HEK293 (cell line): ENCODE data around the gene WDFY2.
"Not testable (repeated sequence)": the region's sequence is repeated elsewhere in the genome, so short reads cannot be mapped to it uniquely, and the experiment has no call there.

Source experiments
- CTCF ChIA-PET: fragments of 350-600 bp; formaldehyde crosslinking; extraction: SDS; loops from one replicate; lab custom pipeline; 2021; ENCODE audit warnings: antibody characterized with exemption; lab: Yijun Ruan, JAX
- POLR2A ChIA-PET: fragments of 300-600 bp; formaldehyde crosslinking; extraction: SDS; loops from one replicate; lab custom pipeline; 2020; ENCODE audit warnings: antibody characterized with exemption, inconsistent platforms; lab: Yijun Ruan, JAX
- H3K27ac ChIP-seq: fragments of 200-500 bp; sonication (Bioruptor generic); 2 replicates; pipeline ENCODE4 v1.5.1; 2014; ENCODE audit warnings: low read depth, low read length, control low read depth, inconsistent platforms; ENCODE audit errors: extremely low read depth
- H3K36me3 ChIP-seq, 2 experiments: fragments of 200-500 bp in 1 of 2; sonication (Bioruptor generic) in 1 of 2; 1 replicate in 1 of 2; 2 replicates in 1 of 2; pipeline ENCODE4 v1.5.1; 2014 to 2017; ENCODE audit warnings: inconsistent platforms in 2 of 2, low read length in 2 of 2; ENCODE audit not compliant: control insufficient read depth in 2 of 2, insufficient read depth in 1 of 2
- H3K4me1 ChIP-seq: fragments of 200-500 bp; sonication (Bioruptor generic); 2 replicates; pipeline ENCODE4 v1.5.1; 2014; ENCODE audit warnings: mild to moderate bottlenecking, low read length, inconsistent platforms; ENCODE audit not compliant: control insufficient read depth, insufficient read depth
- H3K4me3 ChIP-seq: 2 replicates; pipeline ENCODE4 v1.5.1; 2011; ENCODE audit warnings: low read depth, mild to moderate bottlenecking, control low read depth, low read length, moderate library complexity
- H3K9me3 ChIP-seq: fragments of 200-500 bp; sonication (Bioruptor generic); 2 replicates; pipeline ENCODE4 v1.5.1; 2014; ENCODE audit warnings: low read depth, low read length, inconsistent platforms; ENCODE audit not compliant: control insufficient read depth, insufficient read depth
- HOXD13 ChIP-seq: sonication (generic); formaldehyde crosslinking; IDR thresholded peaks from 2 replicates; pipeline ENCODE4 v1.8.0; 2022; ENCODE audit warnings: missing genetic modification reagents, borderline replicate concordance
- KLF16 ChIP-seq: fragments of 450-650 bp; formaldehyde crosslinking; IDR thresholded peaks from 2 replicates; pipeline ENCODE4 v1.5.1; 2017; ENCODE audit warnings: missing biosample characterization, missing genetic modification characterization
- OSR2 ChIP-seq: fragments of 450-650 bp; formaldehyde crosslinking; IDR thresholded peaks from 2 replicates; pipeline ENCODE4 v1.5.1; 2016; ENCODE audit warnings: missing biosample characterization, missing genetic modification characterization
- SCRT1 ChIP-seq: fragments of 450-650 bp; formaldehyde crosslinking; IDR thresholded peaks from 2 replicates; pipeline ENCODE4 v1.5.1; 2016; ENCODE audit warnings: missing biosample characterization, missing genetic modification characterization, borderline replicate concordance
- ZBTB17 ChIP-seq: fragments of 450-650 bp; formaldehyde crosslinking; IDR thresholded peaks from 2 replicates; pipeline ENCODE4 v1.5.1; 2016; ENCODE audit warnings: missing biosample characterization, missing genetic modification characterization
- ZBTB21 ChIP-seq: fragments of 450-650 bp; formaldehyde crosslinking; IDR thresholded peaks from 2 replicates; pipeline ENCODE4 v1.5.1; 2017; ENCODE audit warnings: missing biosample characterization, missing genetic modification characterization
- ZNF19 ChIP-seq: fragments of 450-650 bp; formaldehyde crosslinking; IDR thresholded peaks from 2 replicates; pipeline ENCODE4; 2016; ENCODE audit warnings: missing biosample characterization, missing genetic modification characterization, low read depth
- ZNF202 ChIP-seq: fragments of 450-650 bp; formaldehyde crosslinking; IDR thresholded peaks from 2 replicates; pipeline ENCODE4 v1.5.1; 2016; ENCODE audit warnings: missing biosample characterization, missing genetic modification characterization, borderline replicate concordance
- ZNF223 ChIP-seq: fragments of 450-650 bp; formaldehyde crosslinking; IDR thresholded peaks from 2 replicates; pipeline ENCODE4 v1.5.1; 2016; ENCODE audit warnings: missing biosample characterization, missing genetic modification characterization
- ZNF239 ChIP-seq: fragments of 450-650 bp; formaldehyde crosslinking; IDR thresholded peaks from 2 replicates; pipeline ENCODE4 v1.5.1; 2016; ENCODE audit warnings: missing biosample characterization, missing genetic modification characterization
- ZNF26 ChIP-seq: fragments of 450-650 bp; formaldehyde crosslinking; IDR thresholded peaks from 2 replicates; pipeline ENCODE4 v1.5.1; 2016; ENCODE audit warnings: missing biosample characterization, missing genetic modification characterization
- ZNF266 ChIP-seq: fragments of 450-650 bp; formaldehyde crosslinking; IDR thresholded peaks from 2 replicates; pipeline ENCODE4 v1.5.1; 2016; ENCODE audit warnings: missing biosample characterization, missing genetic modification characterization, low read depth
- ZNF335 ChIP-seq: fragments of 450-650 bp; formaldehyde crosslinking; conservative IDR thresholded peaks from 2 replicates; pipeline ENCODE4 v1.5.1; 2016; ENCODE audit warnings: missing biosample characterization, missing genetic modification characterization
- ZNF366 ChIP-seq: fragments of 450-650 bp; formaldehyde crosslinking; conservative IDR thresholded peaks from 2 replicates; pipeline ENCODE4 v1.5.1; 2016; ENCODE audit warnings: missing biosample characterization, missing genetic modification characterization
- ZNF394 ChIP-seq: fragments of 450-650 bp; formaldehyde crosslinking; IDR thresholded peaks from 2 replicates; pipeline ENCODE4 v1.5.1; 2016; ENCODE audit warnings: missing biosample characterization, missing genetic modification characterization, mild to moderate bottlenecking, moderate library complexity, borderline replicate concordance
- ZNF404 ChIP-seq: fragments of 450-650 bp; formaldehyde crosslinking; IDR thresholded peaks from 2 replicates; pipeline ENCODE4 v1.5.1; 2017; ENCODE audit warnings: missing biosample characterization, missing genetic modification characterization
- ZNF416 ChIP-seq: fragments of 450-650 bp; formaldehyde crosslinking; IDR thresholded peaks from 2 replicates; pipeline ENCODE4 v1.5.1; 2016; ENCODE audit warnings: missing biosample characterization, missing genetic modification characterization
- ZNF473 ChIP-seq: fragments of 450-650 bp; formaldehyde crosslinking; IDR thresholded peaks from 2 replicates; pipeline ENCODE4 v1.5.1; 2017; ENCODE audit warnings: missing biosample characterization, missing genetic modification characterization
- ZNF488 ChIP-seq: fragments of 450-650 bp; formaldehyde crosslinking; IDR thresholded peaks from 2 replicates; pipeline ENCODE4 v1.5.1; 2016; ENCODE audit warnings: missing biosample characterization, missing genetic modification characterization
- ZNF510 ChIP-seq: fragments of 450-650 bp; formaldehyde crosslinking; IDR thresholded peaks from 2 replicates; pipeline ENCODE4 v1.5.1; 2018; ENCODE audit warnings: mild to moderate bottlenecking, missing genetic modification characterization, missing biosample characterization; ENCODE audit not compliant: insufficient replicate concordance
- ZNF513 ChIP-seq: fragments of 450-650 bp; IDR thresholded peaks from 2 replicates; pipeline ENCODE4 v1.5.1; 2018; ENCODE audit warnings: missing biosample characterization, missing genetic modification characterization
- ZNF514 ChIP-seq: fragments of 450-650 bp; formaldehyde crosslinking; IDR thresholded peaks from 2 replicates; pipeline ENCODE4 v1.5.1; 2016; ENCODE audit warnings: missing biosample characterization, missing genetic modification characterization
- ZNF580 ChIP-seq: fragments of 450-650 bp; formaldehyde crosslinking; IDR thresholded peaks from 2 replicates; pipeline ENCODE4 v1.5.1; 2016; ENCODE audit warnings: missing biosample characterization, missing genetic modification characterization
- ZNF639 ChIP-seq: fragments of 450-650 bp; formaldehyde crosslinking; IDR thresholded peaks from 2 replicates; pipeline ENCODE4 v1.5.1; 2016; ENCODE audit warnings: missing biosample characterization, missing genetic modification characterization
- ZNF670 ChIP-seq: fragments of 450-650 bp; formaldehyde crosslinking; IDR thresholded peaks from 2 replicates; pipeline ENCODE4 v1.5.1; 2016; ENCODE audit warnings: missing biosample characterization, missing genetic modification characterization, low read depth
- ZNF707 ChIP-seq: fragments of 450-650 bp; formaldehyde crosslinking; IDR thresholded peaks from 2 replicates; pipeline ENCODE4 v1.5.1; 2016; ENCODE audit warnings: missing biosample characterization, missing genetic modification characterization
- ZNF768 ChIP-seq: fragments of 450-650 bp; formaldehyde crosslinking; IDR thresholded peaks from 2 replicates; pipeline ENCODE4 v1.5.1; 2018; ENCODE audit warnings: missing biosample characterization, mild to moderate bottlenecking, missing genetic modification characterization
- ZNF777 ChIP-seq: fragments of 450-650 bp; formaldehyde crosslinking; IDR thresholded peaks from 2 replicates; pipeline ENCODE4 v1.5.1; 2017; ENCODE audit warnings: missing biosample characterization, missing genetic modification characterization, borderline replicate concordance
- ZNF785 ChIP-seq: fragments of 450-650 bp; formaldehyde crosslinking; IDR thresholded peaks from 2 replicates; pipeline ENCODE4 v1.5.1; 2016; ENCODE audit warnings: missing biosample characterization, missing genetic modification characterization
- ZNF791 ChIP-seq: fragments of 450-650 bp; formaldehyde crosslinking; IDR thresholded peaks from 2 replicates; pipeline ENCODE4 v1.5.1; 2016; ENCODE audit warnings: missing biosample characterization, missing genetic modification characterization

WDFY2 gene

GRCh38 chr13:51689663-51689996, 105.4 kb downstream of the WDFY2 start:
- H3K4me3 ChIP-seq = no peak overlapping the region
- POLR2A ChIA-PET = no interaction called here
- no peak overlapping the region for H3K27ac ChIP-seq

GRCh38 chr13:51695677-51696076, 111.4 kb downstream of the WDFY2 start:
- H3K36me3 ChIP-seq, CTCF ChIA-PET, H3K4me1 ChIP-seq, H3K27ac ChIP-seq, POLR2A ChIA-PET, H3K4me3 ChIP-seq, H3K9me3 ChIP-seq: not testable (repeated sequence)

More at GRCh38 chr13:51689663-51689996, 105.4 kb downstream of the WDFY2 start:
- Histone ChIP-seq H3K9me3 (no peaks in the 10 kb centered on the region), H3K4me1 (no peaks in the 10 kb centered on the region), H3K36me3 (no peaks in the 10 kb centered on the region)
- CTCF ChIA-PET = no interaction called here
- TF ChIP-seq ZNF26 (tag by site-specific recombination) (no peak), ZNF19 (tag by site-specific recombination) (no peak), ZNF239 (tag by site-specific recombination) (no peak), ZNF777 (tag by site-specific recombination) (no peak), SCRT1 (tag by site-specific recombination) (no peak), ZNF580 (tag by site-specific recombination) (no peak), ZNF266 (tag by site-specific recombination) (no peak), ZNF510 (tag by site-specific recombination) (no peak), ZBTB21 (no peak), ZNF394 (tag by site-specific recombination) (no peak)

GRCh38 chr13:51697181-51697580, 112.9 kb downstream of the WDFY2 start:
- ChIA-PET POLR2A (no interaction called here), CTCF (no interaction called here)
- TF ChIP-seq ZNF514 (tag by site-specific recombination) (no peak), HOXD13 (CRISPR knock-in tag) (no peak), ZNF223 (tag by site-specific recombination) (no peak), ZNF488 (tag by site-specific recombination) (no peak), ZNF473 (no peak), ZNF785 (tag by site-specific recombination) (no peak), ZBTB17 (tag by site-specific recombination) (no peak), ZNF791 (tag by site-specific recombination) (no peak), ZNF416 (tag by site-specific recombination) (no peak), ZNF335 (tag by site-specific recombination) (no peak), ZNF670 (tag by site-specific recombination) (no peak), ZNF639 (no peak), KLF16 (tag by site-specific recombination) (no peak), ZNF366 (no peak), ZNF707 (tag by site-specific recombination) (no peak), OSR2 (no peak), ZNF768 (tag by site-specific recombination) (no peak), ZNF202 (tag by site-specific recombination) (no peak), ZNF404 (tag by site-specific recombination) (no peak), ZNF513 (tag by site-specific recombination) (no peak)
- no peaks in the 10 kb centered on the region for H3K4me1 ChIP-seq
- no peak overlapping the region for H3K27ac ChIP-seq
- H3K9me3 ChIP-seq = no peaks in the 10 kb centered on the region
- no peaks in the 10 kb centered on the region for H3K36me3 ChIP-seq
- H3K4me3 ChIP-seq = no peak overlapping the region
